Glutamatergic neuron (in vitro differentiated cells): ENCODE measurements around the gene HIVEP3. TPM values are rescaled to one million over a fixed set of nuclear protein-coding genes. Genes with fewer than 3 reads are reported as not detected.

Experiments used
- DNase-seq: peaks from one replicate; pipeline ENCODE4 v3.0.0; 2022
- H3K27ac Mint-ChIP-seq: one replicate; pipeline ENCODE4 v1.8.0; 2020; ENCODE audit warnings: mild to moderate bottlenecking, mixed read lengths, inconsistent platforms; ENCODE audit not compliant: unreplicated experiment
- H3K27me3 Mint-ChIP-seq: one replicate; pipeline ENCODE4 v1.8.0; 2020; ENCODE audit warnings: mild to moderate bottlenecking, moderate library complexity, mixed read lengths, inconsistent platforms; ENCODE audit not compliant: unreplicated experiment
- H3K36me3 Mint-ChIP-seq: one replicate; pipeline ENCODE4 v1.8.0; 2020; ENCODE audit warnings: mild to moderate bottlenecking, mixed read lengths, inconsistent platforms; ENCODE audit not compliant: unreplicated experiment
- H3K4me1 Mint-ChIP-seq: one replicate; pipeline ENCODE4 v1.8.0; 2020; ENCODE audit warnings: mild to moderate bottlenecking, low read depth, mixed read lengths, inconsistent platforms; ENCODE audit not compliant: unreplicated experiment
- H3K4me3 Mint-ChIP-seq: one replicate; pipeline ENCODE4 v1.8.0; 2020; ENCODE audit warnings: mild to moderate bottlenecking, mixed read lengths, inconsistent platforms; ENCODE audit not compliant: unreplicated experiment
- H3K9me3 Mint-ChIP-seq: one replicate; pipeline ENCODE4 v1.8.0; 2020; ENCODE audit warnings: mild to moderate bottlenecking, moderate library complexity, mixed read lengths, inconsistent platforms; ENCODE audit not compliant: unreplicated experiment
- CTCF ChIP-seq: fragments of 200-600 bp; sonication (generic); IDR thresholded peaks from one replicate; pipeline ENCODE4 v1.5.0; 2021; ENCODE audit not compliant: partially characterized antibody, unreplicated experiment
- total RNA-seq: library from RNA; stranded (reverse); fragmentation: NEBNext Ultra II Directional; extraction: Animal tissue kit (Norgen Biotek cat#: 25700); gene quantifications from one replicate; pipeline ENCODE4 v1.2.1, GENCODE V29; 2021; ENCODE audit not compliant: unreplicated experiment

The HIVEP3 gene
- total RNA-seq, 1 donor from 2014 or later = 15.1 TPM

- Mint-ChIP-seq H3K4me1 (peaks cover 1% of the 10 kb centered on the region), H3K27ac (no peak overlapping the region), H3K27me3 (peaks cover 11% of the 10 kb centered on the region), H3K4me3 (no peak overlapping the region), H3K9me3 (peaks cover 4% of the 10 kb centered on the region), H3K36me3 (peaks cover 10% of the 10 kb centered on the region)
- no peak for DNase-seq
- no peak for TF ChIP-seq CTCF
Measured at GRCh38 chr1:41538741-41539417, 379.8 kb downstream of the HIVEP3 start.

- peaks cover 17% of the 10 kb centered on the region for H3K27me3 Mint-ChIP-seq
- no peak for DNase-seq
- no peak for TF ChIP-seq CTCF
- H3K9me3 Mint-ChIP-seq = peaks cover 10% of the 10 kb centered on the region
- peaks cover 10% of the 10 kb centered on the region for H3K36me3 Mint-ChIP-seq
- no peak overlapping the region for H3K27ac Mint-ChIP-seq
- H3K4me1 Mint-ChIP-seq = peaks cover 1% of the 10 kb centered on the region
- H3K4me3 Mint-ChIP-seq = no peak overlapping the region
Measured at GRCh38 chr1:41537788-41538351, 380.9 kb downstream of the HIVEP3 start.

DNA sequence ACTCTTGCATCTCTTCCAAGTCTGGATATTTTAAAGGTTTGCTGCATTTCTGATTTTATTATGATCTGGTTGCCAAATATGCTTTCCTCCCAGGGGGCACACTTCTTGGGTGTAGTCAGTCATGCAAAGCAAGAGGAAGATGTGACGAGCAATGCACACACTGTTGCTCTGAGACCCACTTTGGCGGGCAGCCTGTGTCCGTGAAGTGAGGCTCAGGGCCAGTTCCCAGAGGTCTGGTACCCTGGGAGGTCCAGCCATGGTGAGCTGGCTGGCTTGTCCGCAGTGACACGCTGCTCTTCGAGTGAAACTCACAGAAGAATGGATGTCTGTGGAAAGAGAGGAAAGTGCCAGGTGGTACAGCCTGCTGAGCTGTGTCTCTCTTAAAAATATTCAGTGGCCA is 381.5 kb downstream of the HIVEP3 start:
- no peak for TF ChIP-seq CTCF
- Mint-ChIP-seq H3K4me1 (peaks cover 1% of the 10 kb centered on the region), H3K36me3 (peaks cover 16% of the 10 kb centered on the region), H3K27me3 (peaks cover 19% of the 10 kb centered on the region), H3K4me3 (no peak overlapping the region), H3K27ac (no peak overlapping the region), H3K9me3 (peaks cover 12% of the 10 kb centered on the region)
- DNase-seq = no peak

GRCh38 chr1:41536361-41536802 is 382.3 kb downstream of the HIVEP3 start:
- no peak for DNase-seq
- H3K27me3 Mint-ChIP-seq = peaks cover 23% of the 10 kb centered on the region
- no peak overlapping the region for H3K4me3 Mint-ChIP-seq
- no peak overlapping the region for H3K27ac Mint-ChIP-seq
- no peak for TF ChIP-seq CTCF
- peaks cover 1% of the 10 kb centered on the region for H3K4me1 Mint-ChIP-seq
- H3K36me3 Mint-ChIP-seq = peaks cover 19% of the 10 kb centered on the region
- H3K9me3 Mint-ChIP-seq = peaks cover 12% of the 10 kb centered on the region

- peaks cover 29% of the 10 kb centered on the region for H3K27me3 Mint-ChIP-seq
- H3K27ac Mint-ChIP-seq = peak overlapping the region; percentile 69
- no peak for DNase-seq
- no peak overlapping the region for H3K4me3 Mint-ChIP-seq
- H3K4me1 Mint-ChIP-seq = peaks cover 1% of the 10 kb centered on the region
- peaks cover 15% of the 10 kb centered on the region for H3K9me3 Mint-ChIP-seq
- TF ChIP-seq CTCF = no peak
- peaks cover 19% of the 10 kb centered on the region for H3K36me3 Mint-ChIP-seq
Measured at GRCh38 chr1:41535716-41536115, 383.0 kb downstream of the HIVEP3 start.
